NCI-H524 treated with DMSO at 0.1 percent for 48 hours (cell line): ENCODE data around the gene SLIT1.

Source experiments
- DNase-seq: peaks from one replicate; lab custom pipeline; 2025; lab: John Stamatoyannopoulos, UW

SLIT1 gene

GRCh38 chr10:97080051-97080776 lies 105.5 kb downstream of the SLIT1 start:
- DNase-seq, result no peak

- DNase-seq, result no peak
Observed at GRCh38 chr10:97079448-97079847, 106.3 kb downstream of the SLIT1 start.

- no peak for DNase-seq
Observed at GRCh38 chr10:97078938-97079445, 106.8 kb downstream of the SLIT1 start.

- no peak for DNase-seq
Observed at GRCh38 chr10:97078261-97078937, 107.4 kb downstream of the SLIT1 start.

- DNase-seq, result no peak
Observed at GRCh38 chr10:97076781-97077180, 109.0 kb downstream of the SLIT1 start.

GRCh38 chr10:97075961-97076525 lies 109.7 kb downstream of the SLIT1 start:
- no peak for DNase-seq

- DNase-seq, result no peak
Observed at GRCh38 chr10:97075421-97075820, 110.3 kb downstream of the SLIT1 start.

GRCh38 chr10:97074256-97075145 lies 111.3 kb downstream of the SLIT1 start:
- DNase-seq, result no peak

GRCh38 chr10:97072851-97073665 lies 112.7 kb downstream of the SLIT1 start:
- DNase-seq, result no peak

GRCh38 chr10:97071496-97071895 lies 114.3 kb downstream of the SLIT1 start:
- DNase-seq, result no peak

- no peak for DNase-seq
Observed at GRCh38 chr10:97069576-97070362, 116.0 kb downstream of the SLIT1 start.

- no peak for DNase-seq
Observed at GRCh38 chr10:97069026-97069425, 116.7 kb downstream of the SLIT1 start.

- no peak for DNase-seq
Observed at GRCh38 chr10:97067716-97068391, 117.9 kb downstream of the SLIT1 start.

GRCh38 chr10:97066877-97067555 lies 118.7 kb downstream of the SLIT1 start:
- DNase-seq, result no peak

GRCh38 chr10:97065686-97066660 lies 119.8 kb downstream of the SLIT1 start:
- no peak for DNase-seq

GRCh38 chr10:97065128-97065527 lies 120.6 kb downstream of the SLIT1 start:
- DNase-seq, result no peak

GRCh38 chr10:97063983-97064837 lies 121.5 kb downstream of the SLIT1 start:
- DNase-seq, result no peak
